ENCODE data around the gene SIPA1L3.

The SIPA1L3 gene

DNA sequence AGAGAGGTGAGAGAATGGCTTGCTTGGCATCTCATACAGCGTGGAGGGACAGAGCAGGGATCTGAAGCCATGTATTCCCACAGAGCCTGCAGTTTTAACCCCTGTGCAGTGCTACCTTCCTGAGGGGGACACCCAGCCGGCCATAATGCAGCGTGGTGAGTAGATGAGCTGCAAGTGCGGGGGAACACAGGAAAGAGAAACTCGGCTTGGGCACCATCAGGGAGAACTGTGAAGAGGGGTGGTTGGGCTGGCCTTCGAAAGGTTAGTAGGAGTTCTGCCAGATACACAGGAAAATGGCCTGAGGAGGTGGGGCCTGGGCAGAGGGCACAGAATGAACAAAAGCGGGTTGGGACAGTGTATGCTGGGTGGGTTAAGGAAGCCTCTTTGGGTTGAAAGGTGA lies 88.3 kb downstream of the SIPA1L3 start:
- TF ChIP-seq TAF1 (IDR thresholded peaks at IDR 0.05; ENCODE audit: low read depth) (no peak), NFIC (IDR thresholded peaks at IDR 0.05) (no peak), TEAD4 (IDR thresholded peaks at IDR 0.05) (no peak), EGR1 (IDR thresholded peaks at IDR 0.05) (no peak), ZBTB7A (IDR thresholded peaks at IDR 0.05; ENCODE audit: low read depth) (no peak), FOXM1 (IDR thresholded peaks at IDR 0.05; ENCODE audit: borderline replicate concordance, low read depth) (no peak), USF1 (IDR thresholded peaks at IDR 0.05) (no peak), CREB1 (IDR thresholded peaks at IDR 0.05; ENCODE audit: low read depth) (no peak), TCF12 (IDR thresholded peaks at IDR 0.05; ENCODE audit: low read depth) (no peak), EP300 (IDR thresholded peaks at IDR 0.05; ENCODE audit: borderline replicate concordance) (no peak), YY1 (IDR thresholded peaks at IDR 0.05; ENCODE audit: low read depth) (no peak), CEBPB (IDR thresholded peaks at IDR 0.05) (no peak), RAD21 (IDR thresholded peaks at IDR 0.05; ENCODE audit: low read depth) (no peak)
- TF ChIP-seq, protein P1, sequence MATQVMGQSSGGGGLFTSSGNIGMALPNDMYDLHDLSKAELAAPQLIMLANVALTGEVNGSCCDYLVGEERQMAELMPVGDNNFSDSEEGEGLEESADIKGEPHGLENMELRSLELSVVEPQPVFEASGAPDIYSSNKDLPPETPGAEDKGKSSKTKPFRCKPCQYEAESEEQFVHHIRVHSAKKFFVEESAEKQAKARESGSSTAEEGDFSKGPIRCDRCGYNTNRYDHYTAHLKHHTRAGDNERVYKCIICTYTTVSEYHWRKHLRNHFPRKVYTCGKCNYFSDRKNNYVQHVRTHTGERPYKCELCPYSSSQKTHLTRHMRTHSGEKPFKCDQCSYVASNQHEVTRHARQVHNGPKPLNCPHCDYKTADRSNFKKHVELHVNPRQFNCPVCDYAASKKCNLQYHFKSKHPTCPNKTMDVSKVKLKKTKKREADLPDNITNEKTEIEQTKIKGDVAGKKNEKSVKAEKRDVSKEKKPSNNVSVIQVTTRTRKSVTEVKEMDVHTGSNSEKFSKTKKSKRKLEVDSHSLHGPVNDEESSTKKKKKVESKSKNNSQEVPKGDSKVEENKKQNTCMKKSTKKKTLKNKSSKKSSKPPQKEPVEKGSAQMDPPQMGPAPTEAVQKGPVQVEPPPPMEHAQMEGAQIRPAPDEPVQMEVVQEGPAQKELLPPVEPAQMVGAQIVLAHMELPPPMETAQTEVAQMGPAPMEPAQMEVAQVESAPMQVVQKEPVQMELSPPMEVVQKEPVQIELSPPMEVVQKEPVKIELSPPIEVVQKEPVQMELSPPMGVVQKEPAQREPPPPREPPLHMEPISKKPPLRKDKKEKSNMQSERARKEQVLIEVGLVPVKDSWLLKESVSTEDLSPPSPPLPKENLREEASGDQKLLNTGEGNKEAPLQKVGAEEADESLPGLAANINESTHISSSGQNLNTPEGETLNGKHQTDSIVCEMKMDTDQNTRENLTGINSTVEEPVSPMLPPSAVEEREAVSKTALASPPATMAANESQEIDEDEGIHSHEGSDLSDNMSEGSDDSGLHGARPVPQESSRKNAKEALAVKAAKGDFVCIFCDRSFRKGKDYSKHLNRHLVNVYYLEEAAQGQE (IDR thresholded peaks at IDR 0.05; ENCODE audit: low read depth), result no peak
- TF ChIP-seq, protein P2, sequence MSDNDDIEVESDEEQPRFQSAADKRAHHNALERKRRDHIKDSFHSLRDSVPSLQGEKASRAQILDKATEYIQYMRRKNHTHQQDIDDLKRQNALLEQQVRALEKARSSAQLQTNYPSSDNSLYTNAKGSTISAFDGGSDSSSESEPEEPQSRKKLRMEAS (IDR thresholded peaks at IDR 0.05), result no peak

DNA sequence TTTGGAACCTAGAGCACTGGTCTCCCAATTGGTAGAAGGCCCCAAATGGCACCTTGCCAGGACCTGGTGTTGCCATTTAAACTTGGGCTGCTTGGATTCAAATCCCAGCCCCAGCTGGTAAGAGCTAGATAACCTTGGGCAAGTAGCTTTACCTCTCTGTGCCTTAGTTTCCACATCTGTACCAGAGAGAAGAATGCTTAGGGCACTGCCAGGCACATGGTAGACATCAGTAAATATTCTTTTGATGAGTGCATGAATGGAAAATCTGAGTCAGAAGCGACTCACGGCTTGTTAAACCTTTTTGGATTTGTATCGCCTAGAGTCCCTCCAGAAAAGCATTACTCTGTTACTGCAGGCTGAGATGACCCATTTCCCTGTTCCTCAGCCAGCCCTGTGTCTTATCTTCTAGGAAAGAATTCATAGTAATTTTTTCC lies 90.9 kb downstream of the SIPA1L3 start:
- TF ChIP-seq ZBTB7A (IDR thresholded peaks at IDR 0.05; ENCODE audit: low read depth) (no peak), YY1 (IDR thresholded peaks at IDR 0.05; ENCODE audit: low read depth) (peak; percentile 10; the same call in 1 of the 2 replicates), EP300 (IDR thresholded peaks at IDR 0.05; ENCODE audit: borderline replicate concordance) (peak; percentile 45; the same call in 1 of the 2 replicates), FOXM1 (IDR thresholded peaks at IDR 0.05; ENCODE audit: borderline replicate concordance, low read depth) (peak; percentile 35; the same call in 1 of the 2 replicates), CEBPB (IDR thresholded peaks at IDR 0.05) (no peak), TEAD4 (IDR thresholded peaks at IDR 0.05) (peak; percentile 37; the same call in 1 of the 2 replicates)
- TF ChIP-seq, protein P2 (IDR thresholded peaks at IDR 0.05), result peak; percentile 30; the same call in 1 of the 2 replicates

GRCh38 chr19:37998801-37999308 lies 91.8 kb downstream of the SIPA1L3 start:
- TF ChIP-seq USF1 (IDR thresholded peaks at IDR 0.05) (no peak), CEBPB (IDR thresholded peaks at IDR 0.05) (no peak), EGR1 (IDR thresholded peaks at IDR 0.05) (no peak), TEAD4 (IDR thresholded peaks at IDR 0.05) (no peak), FOXM1 (IDR thresholded peaks at IDR 0.05; ENCODE audit: borderline replicate concordance, low read depth) (no peak), TCF12 (IDR thresholded peaks at IDR 0.05; ENCODE audit: low read depth) (no peak), CREB1 (IDR thresholded peaks at IDR 0.05; ENCODE audit: low read depth) (no peak), NFIC (IDR thresholded peaks at IDR 0.05) (no peak)
- TF ChIP-seq, protein P2 (IDR thresholded peaks at IDR 0.05), result no peak

- no peak for TF ChIP-seq FOXM1 (IDR thresholded peaks at IDR 0.05; ENCODE audit: borderline replicate concordance, low read depth)
- TF ChIP-seq NFIC (IDR thresholded peaks at IDR 0.05), result no peak
- TF ChIP-seq, protein P1 (IDR thresholded peaks at IDR 0.05; ENCODE audit: low read depth), result no peak
- TF ChIP-seq EP300 (IDR thresholded peaks at IDR 0.05; ENCODE audit: borderline replicate concordance), result peak; percentile 53; the same call in 1 of the 2 replicates
- TF ChIP-seq YY1 (IDR thresholded peaks at IDR 0.05; ENCODE audit: low read depth), result no peak
- TF ChIP-seq CEBPB (IDR thresholded peaks at IDR 0.05), result peak; percentile 3; the same call in 1 of the 2 replicates
- TF ChIP-seq USF1 (IDR thresholded peaks at IDR 0.05), result no peak
- TF ChIP-seq TCF12 (IDR thresholded peaks at IDR 0.05; ENCODE audit: low read depth), result no peak
- no peak for TF ChIP-seq RAD21 (IDR thresholded peaks at IDR 0.05; ENCODE audit: low read depth)
- TF ChIP-seq TAF1 (IDR thresholded peaks at IDR 0.05; ENCODE audit: low read depth), result no peak
- no peak for TF ChIP-seq ZBTB7A (IDR thresholded peaks at IDR 0.05; ENCODE audit: low read depth)
- no peak for TF ChIP-seq EGR1 (IDR thresholded peaks at IDR 0.05)
- TF ChIP-seq TEAD4 (IDR thresholded peaks at IDR 0.05), result peak; percentile 54; the same call in 1 of the 2 replicates
- TF ChIP-seq CREB1 (IDR thresholded peaks at IDR 0.05; ENCODE audit: low read depth), result no peak
- TF ChIP-seq, protein P2 (IDR thresholded peaks at IDR 0.05), result no peak
Observed at GRCh38 chr19:37999309-38000213, 92.6 kb downstream of the SIPA1L3 start.

Data from Ishikawa (cell line).